Suppressor macrophage (primary cell): ENCODE measurements around the gene FGF2.
"Not testable (repeated sequence)": the region's sequence is repeated elsewhere in the genome, so short reads cannot be mapped to it uniquely, and the experiment has no call there.

Experiments used
- DNase-seq, 4 experiments: peaks; one replicate each; pipeline ENCODE4 v3.0.0-alpha.2; 2020 to 2022

FGF2 gene

DNA sequence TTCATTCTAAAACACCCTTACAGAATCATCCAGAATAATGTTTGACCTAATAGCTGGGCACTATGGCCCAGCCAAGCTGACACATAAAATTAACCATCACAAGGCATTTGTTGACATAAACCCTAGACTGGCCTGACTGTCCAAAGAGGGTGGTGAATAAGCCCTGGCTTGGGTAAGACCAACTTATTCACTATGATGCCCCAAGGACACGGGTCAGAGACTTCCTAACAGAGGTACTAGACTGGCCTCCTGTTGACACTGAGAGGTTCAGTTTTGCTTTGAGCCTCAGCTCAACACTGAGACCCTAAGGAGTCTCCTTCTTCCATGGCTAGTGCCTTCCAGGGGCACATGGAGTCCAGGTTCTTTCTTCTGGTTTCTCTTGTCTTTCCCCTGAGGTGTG lies 21.3 kb downstream of the FGF2 start:
- no peak for DNase-seq

DNA sequence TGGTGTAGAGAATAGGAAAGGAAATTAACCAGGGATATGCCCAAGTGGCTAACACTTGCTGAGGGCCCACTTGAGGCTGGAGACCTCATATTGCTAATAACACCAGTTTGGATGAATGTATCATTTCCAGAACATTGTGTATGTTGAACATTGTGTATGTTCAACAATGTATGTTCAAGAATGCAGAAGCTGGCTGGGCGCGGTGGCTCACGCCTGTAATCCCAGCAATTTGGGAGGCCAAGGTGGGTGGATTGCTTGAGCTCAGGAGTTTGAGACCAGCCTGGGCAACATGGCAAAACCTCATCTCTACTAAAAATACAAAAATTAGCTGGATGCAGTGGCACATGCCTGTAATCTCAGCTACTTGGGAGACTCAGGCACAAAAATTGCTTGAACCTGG lies 23.2 kb downstream of the FGF2 start:
- DNase-seq, result not testable (repeated sequence)

DNA sequence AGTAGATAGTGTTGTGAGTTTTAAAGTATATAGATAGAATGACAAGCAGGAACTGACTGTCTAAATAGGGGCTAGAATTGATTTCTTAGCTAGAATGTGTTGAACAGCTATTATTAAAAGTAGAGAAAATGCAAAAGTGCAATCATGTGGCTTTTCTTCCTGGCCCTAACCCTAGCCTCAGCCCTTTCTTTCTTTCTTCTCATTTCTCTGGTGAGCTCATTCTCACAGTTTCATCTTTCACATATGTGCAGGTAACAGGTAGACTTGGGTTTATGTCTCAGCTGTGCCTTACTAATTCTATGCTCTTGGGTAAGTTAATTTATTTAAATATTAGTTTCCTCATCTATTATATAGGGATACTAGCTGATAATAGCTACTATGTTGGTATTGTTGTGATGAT lies 24.9 kb downstream of the FGF2 start:
- DNase-seq, result no peak

DNA sequence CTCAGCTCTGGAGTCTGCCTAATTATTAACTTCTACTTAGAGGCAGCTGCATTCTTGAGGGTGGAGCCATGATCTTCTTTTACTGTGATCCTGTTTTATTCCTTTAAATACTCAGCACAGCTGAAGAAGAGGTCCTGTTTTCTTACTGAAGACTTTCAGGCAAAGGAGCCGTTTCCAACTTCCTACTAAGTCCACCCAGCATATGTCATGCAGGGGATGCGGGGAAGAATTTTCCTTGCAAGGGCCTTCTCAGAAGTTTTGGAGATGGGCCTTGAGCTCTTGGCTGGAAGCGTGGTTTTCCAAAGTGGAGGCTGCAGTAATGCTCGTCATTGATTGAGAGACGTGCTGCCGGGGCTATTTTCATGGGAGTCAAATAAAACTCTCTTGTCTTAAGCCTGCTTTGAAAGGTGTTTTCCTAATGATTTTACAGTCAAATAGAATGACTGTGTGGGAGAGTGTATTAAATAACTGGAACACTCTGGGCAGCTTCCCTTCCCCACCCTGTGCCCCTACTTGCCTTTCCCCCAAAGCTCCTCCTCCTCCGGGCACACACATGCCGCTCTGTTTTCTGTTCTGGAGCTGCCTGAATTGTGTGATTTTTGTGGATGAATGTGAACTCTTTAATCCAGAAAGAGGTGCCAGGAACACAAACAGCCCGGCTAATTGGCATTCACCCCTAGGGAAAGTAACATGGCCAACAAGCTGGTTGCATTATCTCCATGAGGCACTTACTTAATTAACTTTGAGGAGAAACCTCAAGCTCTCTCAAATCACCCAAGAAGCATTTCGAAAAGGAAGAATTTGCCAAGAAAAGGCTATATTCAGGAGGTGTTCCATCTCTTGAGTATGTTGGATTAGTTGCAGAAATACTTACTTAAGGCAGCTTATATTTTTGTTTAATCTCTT lies 28.1 kb downstream of the FGF2 start:
- DNase-seq, result no peak

DNA sequence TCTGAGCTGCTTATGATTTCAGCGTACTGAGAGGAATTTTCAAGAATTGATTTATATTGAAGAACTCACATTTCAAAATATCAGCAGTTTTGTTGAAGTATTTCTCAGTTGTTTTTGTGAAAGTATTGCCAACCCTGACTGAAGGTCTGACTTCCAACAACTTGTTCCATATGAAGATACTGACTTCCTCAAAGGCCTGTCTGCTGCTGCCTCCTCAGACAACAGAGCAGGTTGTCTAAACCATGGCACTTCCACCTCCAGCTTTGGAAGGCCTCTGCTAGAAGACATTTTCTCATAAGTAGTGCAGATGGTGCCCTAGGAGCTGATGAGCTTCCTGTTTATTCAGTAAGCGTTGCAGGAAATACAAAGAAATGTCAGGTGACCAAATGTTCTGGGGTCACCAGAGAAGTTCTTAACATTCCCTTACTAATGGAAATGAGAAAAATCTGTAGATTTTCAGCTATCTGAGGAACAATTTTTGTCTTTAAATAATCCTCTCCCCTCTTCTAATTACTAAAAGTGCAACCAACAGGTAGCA lies 28.8 kb downstream of the FGF2 start:
- DNase-seq, result peak in 1 of 4 experiments; percentile 1

DNA sequence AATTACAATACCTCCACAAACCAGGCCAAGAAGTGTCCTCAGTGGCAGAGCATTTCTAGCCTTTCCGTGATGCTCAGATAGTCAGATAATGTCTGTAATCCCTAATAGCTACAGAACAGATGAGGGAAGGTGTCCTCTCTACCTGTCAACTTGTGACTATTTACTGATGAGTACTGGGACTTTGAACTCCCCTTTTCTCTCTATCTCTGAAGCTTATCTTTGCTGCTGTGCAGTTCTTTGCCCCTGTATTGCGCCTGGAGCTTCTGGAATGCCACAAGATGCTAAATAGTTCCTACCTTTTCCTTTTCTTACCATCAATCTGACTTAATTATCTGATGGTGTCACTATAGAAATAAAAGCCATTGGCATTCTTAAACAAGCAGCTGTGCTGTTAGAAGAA lies 30.5 kb downstream of the FGF2 start:
- DNase-seq, result no peak

DNA sequence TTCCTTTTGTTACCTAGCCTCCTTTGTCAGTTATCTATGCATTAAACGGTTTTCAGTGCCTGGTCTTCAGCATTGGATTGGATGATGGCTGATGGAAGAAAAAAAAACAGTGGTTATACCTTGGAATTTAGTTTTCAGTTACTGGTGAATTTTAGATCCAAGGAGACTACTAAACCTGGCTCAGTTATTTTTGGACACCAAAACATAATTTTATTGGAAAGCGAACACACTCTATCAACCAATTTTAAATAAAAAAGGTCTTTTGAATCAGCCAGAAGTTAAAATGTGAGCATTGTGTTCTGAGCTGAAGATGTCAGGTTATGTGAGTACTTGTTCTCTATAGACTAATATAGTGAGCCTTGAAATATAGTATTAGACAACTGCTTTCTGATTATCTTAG lies 32.1 kb downstream of the FGF2 start:
- DNase-seq, result no peak

DNA sequence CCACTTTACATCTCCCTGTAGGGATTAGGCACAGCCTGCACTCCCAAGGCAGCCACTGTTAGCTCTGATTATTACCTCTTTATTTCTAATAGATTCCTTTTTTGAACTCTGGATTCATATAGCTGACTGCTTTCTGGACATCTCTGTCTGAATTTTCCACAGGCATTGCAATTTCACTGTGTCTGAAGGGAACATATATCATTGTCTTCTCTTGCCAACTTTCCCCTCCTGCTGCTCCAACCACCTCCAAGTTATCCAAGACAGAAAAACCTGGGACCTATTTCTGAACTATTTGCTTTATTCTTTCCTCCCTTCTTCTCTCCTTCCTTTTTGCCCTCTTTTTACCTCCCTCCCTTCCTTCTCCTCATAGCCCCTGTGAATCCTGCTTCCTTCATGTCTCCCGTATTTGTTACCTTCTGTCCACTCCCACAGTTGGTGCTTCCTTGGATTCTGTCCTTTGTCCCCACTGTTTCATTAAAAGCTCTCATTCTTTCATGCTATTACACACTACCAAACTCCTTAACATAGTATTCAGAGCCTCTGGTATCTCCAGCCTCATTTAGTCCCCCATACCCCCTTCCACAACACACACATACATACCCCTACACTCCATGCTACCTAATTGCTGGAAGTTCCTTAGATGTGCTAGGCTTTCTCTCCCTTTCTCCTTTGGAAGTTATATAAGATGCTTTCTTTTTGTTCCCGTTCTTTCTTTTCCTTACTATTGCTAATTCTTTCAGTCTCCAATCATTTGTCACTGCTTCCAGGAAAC lies 34.7 kb downstream of the FGF2 start:
- no peak for DNase-seq

DNA sequence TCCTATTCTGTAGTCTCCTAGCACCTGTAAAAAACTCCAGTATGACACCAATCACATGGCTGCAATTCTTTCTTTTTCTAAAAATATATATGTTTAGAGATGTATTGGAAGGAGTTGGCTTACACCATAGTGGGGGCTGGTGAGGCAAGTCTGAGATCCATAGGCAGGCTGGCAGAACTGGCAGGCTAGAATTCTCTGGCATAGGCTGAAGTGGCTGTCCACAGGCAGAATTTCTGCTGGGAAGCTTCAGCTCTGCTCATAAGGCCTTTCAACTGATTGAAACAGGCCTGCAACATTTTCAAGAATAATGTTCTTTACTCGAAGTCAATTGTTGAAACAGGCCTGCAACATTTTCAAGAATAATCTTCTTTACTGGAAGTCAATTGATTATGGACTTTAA lies 37.0 kb downstream of the FGF2 start:
- no peak for DNase-seq

DNA sequence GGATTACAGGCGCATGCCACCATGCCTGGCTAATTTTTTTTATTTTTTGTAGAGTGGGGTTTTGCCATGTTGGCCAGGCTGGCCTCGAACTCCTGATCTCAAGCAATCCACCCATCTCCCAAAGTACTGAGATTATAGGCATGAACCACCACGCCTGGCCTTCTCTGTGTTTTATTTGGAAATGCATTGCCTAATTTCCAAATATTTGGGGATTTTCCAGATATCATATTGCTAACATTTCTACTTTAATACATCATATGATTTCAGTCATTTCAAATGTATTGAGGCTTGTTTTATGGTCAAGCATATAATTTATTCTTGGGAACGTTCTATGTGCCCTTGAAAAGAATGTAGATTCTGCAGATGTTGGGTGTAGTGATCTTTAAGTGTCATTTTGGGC lies 38.8 kb downstream of the FGF2 start:
- no peak for DNase-seq

DNA sequence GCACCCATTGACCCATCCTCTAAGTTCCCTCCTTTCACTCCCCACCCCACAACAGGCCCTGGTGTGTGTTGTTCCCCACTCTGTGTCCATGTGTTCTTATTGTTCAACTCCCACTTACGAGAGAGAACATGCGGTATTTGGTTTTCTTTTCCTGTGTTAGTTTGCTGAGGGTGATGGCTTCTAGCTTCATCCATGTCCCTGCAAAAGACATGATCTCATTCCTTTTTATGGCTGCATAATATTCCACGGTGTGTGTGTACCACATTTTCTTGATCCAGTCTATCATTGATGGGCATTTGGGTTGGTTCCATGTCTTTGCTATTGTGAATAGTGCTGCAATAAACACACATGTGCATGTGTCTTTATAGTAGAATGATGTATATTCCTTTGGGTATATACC lies 41.6 kb downstream of the FGF2 start:
- not testable (repeated sequence) for DNase-seq

DNA sequence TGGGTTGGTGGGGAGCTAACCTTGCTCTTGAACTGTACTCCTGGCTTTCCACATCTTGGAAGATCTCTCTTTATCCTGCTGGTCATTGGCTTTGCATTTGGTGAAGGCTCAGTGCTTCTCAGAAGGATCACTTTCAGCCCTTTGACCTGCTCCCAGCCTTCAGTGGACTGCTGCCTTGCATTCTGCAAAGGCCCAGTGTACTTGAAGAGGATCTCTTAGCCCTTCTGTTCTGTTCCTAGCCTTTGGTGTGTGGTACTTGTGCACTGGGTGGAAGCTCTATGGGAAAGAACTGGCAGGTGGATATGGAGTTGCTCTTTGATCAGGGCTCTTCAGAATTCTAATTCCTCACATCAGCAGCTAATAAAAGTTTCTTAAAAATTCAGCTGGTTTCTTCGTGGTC lies 46.5 kb downstream of the FGF2 start:
- DNase-seq, result no peak

DNA sequence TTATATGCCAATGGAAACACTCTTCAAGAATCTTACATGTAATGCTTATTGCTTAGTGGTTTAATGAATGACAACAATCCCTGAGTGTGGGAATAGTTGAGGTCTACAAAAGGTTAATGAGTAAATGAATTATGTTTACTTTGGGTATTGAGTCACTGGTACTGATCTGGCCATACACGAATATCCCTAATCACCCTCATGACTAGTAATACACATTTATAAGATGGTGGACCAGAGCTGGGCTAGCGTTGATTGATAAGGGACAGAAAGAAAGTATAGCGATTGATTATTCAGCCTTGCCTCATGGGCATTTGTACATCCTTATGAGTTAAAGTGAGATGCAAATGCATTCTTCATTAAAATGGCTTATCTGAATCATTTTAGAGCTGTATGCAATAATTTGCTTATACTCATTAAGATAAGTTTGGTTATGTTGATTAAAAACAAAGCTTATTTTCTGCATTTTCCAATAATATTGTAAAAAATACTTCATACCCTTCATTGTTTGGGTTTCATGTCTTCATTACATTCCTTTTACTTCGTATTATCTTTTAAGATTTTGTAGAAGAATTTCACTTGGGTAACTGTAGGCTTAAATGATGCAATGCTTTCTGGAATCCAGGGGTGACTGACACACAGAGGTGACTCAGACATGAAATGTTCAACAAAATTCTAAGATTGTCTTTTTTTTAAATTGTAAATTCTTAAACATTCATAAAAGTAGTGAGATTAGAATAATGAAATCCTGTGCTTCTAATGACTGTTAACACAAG lies 47.4 kb downstream of the FGF2 start:
- peak in 1 of 4 experiments; percentile 2 for DNase-seq

DNA sequence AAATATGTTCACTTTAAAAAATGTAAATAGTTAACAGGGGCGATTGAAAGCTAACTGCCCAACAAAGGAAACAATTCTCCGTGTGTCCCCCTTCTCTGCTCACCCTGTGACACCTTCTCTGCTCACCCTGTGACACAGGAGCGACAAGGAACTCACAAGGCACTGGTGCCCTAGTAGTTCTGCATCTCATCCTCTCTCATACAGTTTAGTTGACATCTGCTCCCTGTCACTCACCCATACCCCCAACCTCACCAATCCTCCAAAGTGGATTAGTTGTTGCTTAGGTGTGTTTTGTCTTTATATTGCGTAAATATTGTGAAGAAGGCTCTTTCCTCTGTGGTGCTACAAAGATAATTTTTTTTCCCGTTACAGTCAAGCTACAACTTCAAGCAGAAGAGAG lies 49.3 kb downstream of the FGF2 start:
- no peak for DNase-seq

DNA sequence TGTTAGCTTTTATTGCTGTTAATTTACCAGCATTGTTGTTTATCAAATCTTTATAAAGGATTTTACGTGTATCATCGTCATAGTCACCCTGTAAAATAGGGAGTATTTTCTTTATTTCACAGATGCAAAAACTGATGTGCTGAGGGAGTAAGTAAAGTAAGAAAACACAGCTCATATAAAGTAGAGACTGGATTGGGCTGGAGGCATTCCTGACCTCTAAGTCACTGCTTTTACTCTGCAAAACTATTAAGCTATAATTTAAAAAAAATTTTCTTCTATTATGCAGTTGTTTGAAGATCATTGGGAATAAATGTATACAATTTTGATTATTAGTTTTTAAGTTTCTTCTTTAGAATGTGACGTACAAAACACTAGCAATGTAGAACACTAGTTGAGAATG lies 49.8 kb downstream of the FGF2 start:
- DNase-seq, result no peak

DNA sequence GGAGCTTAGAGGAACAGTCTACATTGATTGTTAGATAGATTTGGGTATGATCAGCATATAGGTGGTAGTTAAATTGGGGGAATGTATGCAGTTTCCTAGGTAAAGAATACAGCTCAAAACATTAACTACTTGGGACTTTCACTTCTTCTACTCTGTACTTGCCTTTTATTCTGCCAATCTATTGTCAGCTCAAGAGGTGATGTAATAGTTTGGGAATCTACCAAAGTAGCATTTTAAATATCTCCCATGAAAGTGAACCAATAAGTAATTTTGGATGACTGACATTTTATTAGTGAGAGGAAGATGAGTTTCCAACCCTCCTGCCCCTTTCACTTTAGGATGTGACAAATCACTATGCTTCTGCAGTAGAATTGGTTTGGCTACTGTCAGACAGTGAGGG lies 52.4 kb downstream of the FGF2 start:
- DNase-seq, result no peak

DNA sequence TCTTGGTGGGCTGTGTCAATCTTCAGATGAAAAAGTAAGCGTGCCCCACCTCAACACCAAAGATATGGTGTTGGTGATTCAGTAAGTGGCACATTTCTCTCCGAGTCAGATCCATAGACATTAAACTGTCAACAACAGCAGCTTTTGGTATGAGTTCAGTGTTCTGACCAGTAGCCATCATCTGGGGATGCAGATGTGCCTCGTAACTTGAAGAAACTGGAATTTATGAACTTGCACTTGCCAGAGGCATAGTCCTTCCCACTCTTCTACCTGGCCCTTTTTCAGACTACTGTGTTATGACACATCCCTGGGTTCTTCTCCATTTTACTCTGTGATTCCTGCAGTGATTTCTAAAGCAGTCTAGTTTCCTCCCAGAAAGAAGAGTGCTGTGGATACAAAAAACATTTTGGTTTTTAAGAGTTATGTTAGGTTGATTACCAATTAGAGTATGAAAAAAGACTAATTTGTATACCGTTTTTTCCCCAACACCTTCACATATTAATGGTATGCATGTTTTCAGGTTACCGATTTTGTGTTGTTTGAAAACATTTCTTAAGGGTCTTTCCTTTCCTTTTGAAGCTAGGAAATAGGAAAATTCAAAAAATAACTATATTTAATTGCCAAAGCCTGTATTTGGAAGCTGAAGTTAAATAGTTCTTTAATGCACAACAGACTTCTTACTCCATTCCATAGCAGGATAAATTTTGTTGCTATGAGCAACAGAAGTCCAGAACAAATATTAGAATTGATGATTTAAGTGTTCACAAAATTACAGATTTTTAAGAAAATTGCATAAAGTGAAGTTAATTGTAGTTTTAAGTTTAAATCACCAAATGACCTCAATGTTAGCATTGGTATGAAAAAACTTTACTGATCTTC lies 56.5 kb downstream of the FGF2 start:
- no peak for DNase-seq

DNA sequence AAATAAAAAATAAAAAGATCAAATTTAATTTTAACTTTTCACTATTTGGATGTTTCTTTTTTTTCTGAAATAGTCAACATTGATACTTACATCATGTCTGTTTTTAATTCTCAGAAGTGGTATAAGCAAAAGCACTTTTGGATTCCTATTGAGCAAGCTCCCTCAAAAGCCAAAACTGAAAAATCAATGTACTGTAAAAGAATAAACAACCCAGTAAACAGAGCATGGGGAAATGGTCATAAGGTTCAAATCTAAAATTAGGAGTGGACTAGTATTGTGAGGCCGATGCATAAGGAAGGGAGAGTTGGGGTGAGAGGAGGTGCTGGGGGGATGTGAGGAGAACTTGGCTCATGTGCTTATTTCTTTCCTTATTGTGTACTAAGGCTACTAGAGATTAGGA lies 57.9 kb downstream of the FGF2 start:
- DNase-seq, result no peak

DNA sequence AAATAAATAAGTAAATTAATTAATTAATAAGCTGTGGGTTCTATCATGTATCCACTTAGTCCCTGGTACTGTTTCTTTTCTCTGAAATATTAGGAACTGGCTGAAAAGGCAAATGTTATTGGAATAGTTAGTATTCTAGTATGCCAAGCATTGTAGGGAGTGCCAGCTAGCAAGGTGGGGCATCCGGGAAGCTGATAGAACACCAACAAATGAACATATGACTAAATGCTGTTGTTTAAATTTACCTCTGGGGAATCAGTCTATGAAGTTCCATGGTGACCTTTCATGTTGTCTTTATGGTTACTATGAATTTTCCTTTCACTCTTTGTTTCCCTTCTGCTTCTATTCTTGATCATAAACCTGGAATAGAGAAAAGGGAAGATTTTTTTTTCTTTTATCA lies 63.1 kb downstream of the FGF2 start:
- no peak for DNase-seq

DNA sequence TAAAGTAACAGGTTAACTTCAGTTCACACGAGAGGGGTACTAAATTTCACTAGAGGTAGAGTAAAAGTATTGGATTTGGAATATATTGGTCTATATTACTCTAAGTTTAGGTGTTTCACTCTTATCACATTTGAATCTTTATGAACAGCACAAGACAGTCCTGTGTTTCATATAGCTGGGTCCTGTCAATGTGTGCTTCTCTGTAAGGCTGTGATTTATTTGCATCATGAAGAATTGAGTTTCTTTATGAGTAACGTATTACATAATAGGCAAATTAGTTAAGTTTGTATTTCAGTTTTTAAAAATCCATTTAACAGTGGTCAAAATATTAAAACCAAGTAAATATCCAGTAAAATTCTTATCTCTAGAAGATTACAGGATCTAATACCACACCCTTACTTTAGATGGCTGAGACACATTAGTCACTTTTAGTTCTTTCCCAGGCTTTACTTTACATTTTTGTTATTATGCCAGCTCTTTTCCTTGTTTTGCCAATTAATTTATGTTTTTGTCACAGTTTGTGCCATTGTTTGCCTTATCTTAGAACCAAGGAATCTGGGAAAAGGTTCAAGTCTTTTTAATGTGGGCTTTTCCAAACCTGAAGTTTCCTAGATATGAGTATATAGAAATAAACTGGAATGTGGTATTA lies 63.6 kb downstream of the FGF2 start:
- DNase-seq, result no peak

DNA sequence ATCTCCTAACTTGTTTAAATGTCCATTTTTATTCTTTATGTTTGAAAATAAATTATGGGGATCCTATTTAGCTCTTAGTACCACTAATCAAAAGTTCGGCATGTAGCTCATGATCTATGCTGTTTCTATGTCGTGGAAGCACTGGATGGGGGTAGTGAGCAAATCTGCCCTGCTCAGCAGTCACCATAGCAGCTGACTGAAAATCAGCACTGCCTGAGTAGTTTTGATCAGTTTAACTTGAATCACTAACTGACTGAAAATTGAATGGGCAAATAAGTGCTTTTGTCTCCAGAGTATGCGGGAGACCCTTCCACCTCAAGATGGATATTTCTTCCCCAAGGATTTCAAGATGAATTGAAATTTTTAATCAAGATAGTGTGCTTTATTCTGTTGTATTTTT lies 68.2 kb downstream of the FGF2 start:
- DNase-seq, result no peak
